ENCODE results near the gene MBOAT1.

MBOAT1 gene

GRCh38 chr6:20217891-20218290 lies 5.6 kb upstream of the MBOAT1 start:
- Histone ChIP-seq H3K27me3 (ENCODE audit: control insufficient read depth in 5 of 5, insufficient read depth in 4 of 5, low read length in 5 of 5) (no peaks in the 10 kb centered on the region), H3K9ac (ENCODE audit: low read length in 5 of 5) (no peak overlapping the region), H3K4me1 (ENCODE audit: control insufficient read depth in 5 of 5, insufficient read depth in 5 of 5, low read length in 5 of 5) (peaks cover 7 to 17% (median 15%) of the 10 kb centered on the region in 5 donors), H3K36me3 (ENCODE audit: control insufficient read depth in 5 of 5, insufficient read depth in 5 of 5, low read length in 5 of 5) (no peaks in the 10 kb centered on the region), H3K27ac (ENCODE audit: low read depth, low read length) (no peak overlapping the region), H3K4me3 (ENCODE audit: low read depth in 1 of 5, low read length in 5 of 5) (no peak overlapping the region), H3K9me3 (ENCODE audit: control insufficient read depth in 5 of 5, low read length in 5 of 5) (no peaks in the 10 kb centered on the region)

GRCh38 chr6:20217324-20217855 lies 5.1 kb upstream of the MBOAT1 start:
- Histone ChIP-seq H3K27ac (ENCODE audit: low read depth, low read length) (no peak overlapping the region), H3K36me3 (ENCODE audit: control insufficient read depth in 5 of 5, insufficient read depth in 5 of 5, low read length in 5 of 5) (no peaks in the 10 kb centered on the region), H3K9ac (ENCODE audit: low read length in 5 of 5) (no peak overlapping the region), H3K4me1 (ENCODE audit: control insufficient read depth in 5 of 5, insufficient read depth in 5 of 5, low read length in 5 of 5) (peaks cover 9 to 20% (median 17%) of the 10 kb centered on the region in 5 donors), H3K27me3 (ENCODE audit: control insufficient read depth in 5 of 5, insufficient read depth in 4 of 5, low read length in 5 of 5) (no peaks in the 10 kb centered on the region), H3K9me3 (ENCODE audit: control insufficient read depth in 5 of 5, low read length in 5 of 5) (no peaks in the 10 kb centered on the region), H3K4me3 (ENCODE audit: low read depth in 1 of 5, low read length in 5 of 5) (peak overlapping the region in 3 of 5 donors; percentile 33 to 44 (median 34))

- Histone ChIP-seq H3K27ac (ENCODE audit: low read depth, low read length) (no peak overlapping the region), H3K9ac (ENCODE audit: low read length in 5 of 5) (no peak overlapping the region), H3K4me3 (ENCODE audit: low read depth in 1 of 5, low read length in 5 of 5) (no peak overlapping the region)
These were observed 3.0 kb upstream of the MBOAT1 start for GRCh38 chr6:20215310-20215709.

GRCh38 chr6:20213271-20213798 lies 1.1 kb upstream of the MBOAT1 start:
- H3K36me3 ChIP-seq (ENCODE audit: control insufficient read depth in 5 of 5, insufficient read depth in 5 of 5, low read length in 5 of 5), result no peaks in the 10 kb centered on the region
- H3K9ac ChIP-seq (ENCODE audit: low read length in 5 of 5), result peak overlapping the region; percentile 61 to 83 (median 81)
- peaks cover 9 to 40% (median 37%) of the 10 kb centered on the region in 5 donors for H3K4me1 ChIP-seq (ENCODE audit: control insufficient read depth in 5 of 5, insufficient read depth in 5 of 5, low read length in 5 of 5)

More at GRCh38 chr6:20215310-20215709, 3.0 kb upstream of the MBOAT1 start:
- H3K36me3 ChIP-seq (ENCODE audit: control insufficient read depth in 5 of 5, insufficient read depth in 5 of 5, low read length in 5 of 5), result no peaks in the 10 kb centered on the region
- no peaks in the 10 kb centered on the region for H3K9me3 ChIP-seq (ENCODE audit: control insufficient read depth in 5 of 5, low read length in 5 of 5)
- H3K27me3 ChIP-seq (ENCODE audit: control insufficient read depth in 5 of 5, insufficient read depth in 4 of 5, low read length in 5 of 5), result no peaks in the 10 kb centered on the region
- H3K4me1 ChIP-seq (ENCODE audit: control insufficient read depth in 5 of 5, insufficient read depth in 5 of 5, low read length in 5 of 5), result peaks cover 9 to 34% (median 29%) of the 10 kb centered on the region in 5 donors

GRCh38 chr6:20211941-20212391 lies 303 bp downstream of the MBOAT1 start:
- Histone ChIP-seq H3K36me3 (ENCODE audit: control insufficient read depth in 5 of 5, insufficient read depth in 5 of 5, low read length in 5 of 5) (no peaks in the 10 kb centered on the region), H3K27me3 (ENCODE audit: control insufficient read depth in 5 of 5, insufficient read depth in 4 of 5, low read length in 5 of 5) (no peaks in the 10 kb centered on the region), H3K27ac (ENCODE audit: low read depth, low read length) (peak overlapping the region; percentile 72), H3K9ac (ENCODE audit: low read length in 5 of 5) (peak overlapping the region in 4 of 5 donors; percentile 75 to 88 (median 83)), H3K4me3 (ENCODE audit: low read depth in 1 of 5, low read length in 5 of 5) (peak overlapping the region; percentile 81 to 92 (median 91)), H3K9me3 (ENCODE audit: control insufficient read depth in 5 of 5, low read length in 5 of 5) (no peaks in the 10 kb centered on the region), H3K4me1 (ENCODE audit: control insufficient read depth in 5 of 5, insufficient read depth in 5 of 5, low read length in 5 of 5) (peaks cover 9 to 33% (median 29%) of the 10 kb centered on the region in 5 donors)

More at GRCh38 chr6:20213271-20213798, 1.1 kb upstream of the MBOAT1 start:
- Histone ChIP-seq H3K9me3 (ENCODE audit: control insufficient read depth in 5 of 5, low read length in 5 of 5) (no peaks in the 10 kb centered on the region), H3K27me3 (ENCODE audit: control insufficient read depth in 5 of 5, insufficient read depth in 4 of 5, low read length in 5 of 5) (no peaks in the 10 kb centered on the region), H3K27ac (ENCODE audit: low read depth, low read length) (peak overlapping the region; percentile 85), H3K4me3 (ENCODE audit: low read depth in 1 of 5, low read length in 5 of 5) (peak overlapping the region; percentile 81 to 93 (median 91))

- peak overlapping the region in 4 of 5 donors; percentile 75 to 88 (median 83) for H3K9ac ChIP-seq (ENCODE audit: low read length in 5 of 5)
- H3K27me3 ChIP-seq (ENCODE audit: control insufficient read depth in 5 of 5, insufficient read depth in 4 of 5, low read length in 5 of 5), result no peaks in the 10 kb centered on the region
- peak overlapping the region; percentile 72 for H3K27ac ChIP-seq (ENCODE audit: low read depth, low read length)
- no peaks in the 10 kb centered on the region for H3K36me3 ChIP-seq (ENCODE audit: control insufficient read depth in 5 of 5, insufficient read depth in 5 of 5, low read length in 5 of 5)
- H3K4me1 ChIP-seq (ENCODE audit: control insufficient read depth in 5 of 5, insufficient read depth in 5 of 5, low read length in 5 of 5), result peaks cover 9 to 37% (median 34%) of the 10 kb centered on the region in 5 donors
- peak overlapping the region; percentile 81 to 92 (median 91) for H3K4me3 ChIP-seq (ENCODE audit: low read depth in 1 of 5, low read length in 5 of 5)
- H3K9me3 ChIP-seq (ENCODE audit: control insufficient read depth in 5 of 5, low read length in 5 of 5), result no peaks in the 10 kb centered on the region
These were observed 980 bp downstream of the MBOAT1 start for GRCh38 chr6:20211037-20211940.

GRCh38 chr6:20210158-20210557 lies 2.1 kb downstream of the MBOAT1 start:
- Histone ChIP-seq H3K27me3 (ENCODE audit: control insufficient read depth in 5 of 5, insufficient read depth in 4 of 5, low read length in 5 of 5) (no peaks in the 10 kb centered on the region), H3K36me3 (ENCODE audit: control insufficient read depth in 5 of 5, insufficient read depth in 5 of 5, low read length in 5 of 5) (no peaks in the 10 kb centered on the region), H3K9ac (ENCODE audit: low read length in 5 of 5) (no peak overlapping the region), H3K4me1 (ENCODE audit: control insufficient read depth in 5 of 5, insufficient read depth in 5 of 5, low read length in 5 of 5) (peaks cover 9 to 48% (median 42%) of the 10 kb centered on the region in 5 donors), H3K27ac (ENCODE audit: low read depth, low read length) (no peak overlapping the region), H3K4me3 (ENCODE audit: low read depth in 1 of 5, low read length in 5 of 5) (no peak overlapping the region), H3K9me3 (ENCODE audit: control insufficient read depth in 5 of 5, low read length in 5 of 5) (no peaks in the 10 kb centered on the region)

GRCh38 chr6:20208687-20209378 lies 3.4 kb downstream of the MBOAT1 start:
- Histone ChIP-seq H3K36me3 (ENCODE audit: control insufficient read depth in 5 of 5, insufficient read depth in 5 of 5, low read length in 5 of 5) (no peaks in the 10 kb centered on the region), H3K9ac (ENCODE audit: low read length in 5 of 5) (no peak overlapping the region), H3K27me3 (ENCODE audit: control insufficient read depth in 5 of 5, insufficient read depth in 4 of 5, low read length in 5 of 5) (no peaks in the 10 kb centered on the region), H3K9me3 (ENCODE audit: control insufficient read depth in 5 of 5, low read length in 5 of 5) (no peaks in the 10 kb centered on the region), H3K27ac (ENCODE audit: low read depth, low read length) (no peak overlapping the region), H3K4me3 (ENCODE audit: low read depth in 1 of 5, low read length in 5 of 5) (no peak overlapping the region), H3K4me1 (ENCODE audit: control insufficient read depth in 5 of 5, insufficient read depth in 5 of 5, low read length in 5 of 5) (peaks cover 9 to 55% (median 42%) of the 10 kb centered on the region in 5 donors)

GRCh38 chr6:20207088-20207418 lies 5.2 kb downstream of the MBOAT1 start:
- Histone ChIP-seq H3K9ac (ENCODE audit: low read length in 5 of 5) (no peak overlapping the region), H3K27ac (ENCODE audit: low read depth, low read length) (no peak overlapping the region), H3K4me3 (ENCODE audit: low read depth in 1 of 5, low read length in 5 of 5) (no peak overlapping the region), H3K4me1 (ENCODE audit: control insufficient read depth in 5 of 5, insufficient read depth in 5 of 5, low read length in 5 of 5) (peaks cover 0 to 43% (median 32%) of the 10 kb centered on the region in 5 donors), H3K9me3 (ENCODE audit: control insufficient read depth in 5 of 5, low read length in 5 of 5) (no peaks in the 10 kb centered on the region), H3K36me3 (ENCODE audit: control insufficient read depth in 5 of 5, insufficient read depth in 5 of 5, low read length in 5 of 5) (no peaks in the 10 kb centered on the region), H3K27me3 (ENCODE audit: control insufficient read depth in 5 of 5, insufficient read depth in 4 of 5, low read length in 5 of 5) (no peaks in the 10 kb centered on the region)

All from subcutaneous abdominal adipose tissue (tissue), 5 donors.